Measurements from ENCODE around the gene SH3RF2.

SH3RF2 gene

GRCh38 chr5:146020100-146020499 is 83.7 kb downstream of the SH3RF2 start:
- ChIA-PET CTCF (interaction anchor here (1.4 kb wide), 1 partner anchor 22 kb away, joined by 3 read pairs; no protein-coding TSS in a partner anchor), POLR2A (no interaction called here)
- no peak for DNase-seq (ENCODE audit: extremely low spot score)
- TF ChIP-seq CTCF (IDR thresholded peaks at IDR 0.05; ENCODE audit: control extremely low read depth, extremely low read depth, low read depth, missing control alignments) = no peak

GRCh38 chr5:146024034-146024433 is 87.7 kb downstream of the SH3RF2 start:
- ChIA-PET POLR2A (no interaction called here), CTCF (interaction anchor here (3.6 kb wide), 1 partner anchor 17 kb away, joined by 13 read pairs; no protein-coding TSS in a partner anchor)
- DNase-seq (ENCODE audit: extremely low spot score) = no peak

GRCh38 chr5:146025114-146025680 is 88.8 kb downstream of the SH3RF2 start:
- no peak for TF ChIP-seq CTCF (IDR thresholded peaks at IDR 0.05; ENCODE audit: control extremely low read depth, extremely low read depth, low read depth, missing control alignments)
- CTCF ChIA-PET = interaction anchor here (0.9 to 3.6 kb wide), 3 partner anchors 8 to 16 kb away, joined by 3 to 13 read pairs (median 4); no protein-coding TSS in a partner anchor
- POLR2A ChIA-PET = no interaction called here
- DNase-seq (ENCODE audit: extremely low spot score) = no peak

More at GRCh38 chr5:146024034-146024433, 87.7 kb downstream of the SH3RF2 start:
- TF ChIP-seq CTCF (IDR thresholded peaks at IDR 0.05; ENCODE audit: control extremely low read depth, extremely low read depth, low read depth, missing control alignments) = no peak

- POLR2A ChIA-PET = no interaction called here
- no peak for DNase-seq (ENCODE audit: extremely low spot score)
- CTCF ChIA-PET = interaction anchor here (0.9 to 3.6 kb wide), 3 partner anchors 8 to 17 kb away, joined by 3 to 13 read pairs (median 4); no protein-coding TSS in a partner anchor
- no peak for TF ChIP-seq CTCF (IDR thresholded peaks at IDR 0.05; ENCODE audit: control extremely low read depth, extremely low read depth, low read depth, missing control alignments)
Measured at GRCh38 chr5:146025681-146026080, 89.3 kb downstream of the SH3RF2 start.

DNA sequence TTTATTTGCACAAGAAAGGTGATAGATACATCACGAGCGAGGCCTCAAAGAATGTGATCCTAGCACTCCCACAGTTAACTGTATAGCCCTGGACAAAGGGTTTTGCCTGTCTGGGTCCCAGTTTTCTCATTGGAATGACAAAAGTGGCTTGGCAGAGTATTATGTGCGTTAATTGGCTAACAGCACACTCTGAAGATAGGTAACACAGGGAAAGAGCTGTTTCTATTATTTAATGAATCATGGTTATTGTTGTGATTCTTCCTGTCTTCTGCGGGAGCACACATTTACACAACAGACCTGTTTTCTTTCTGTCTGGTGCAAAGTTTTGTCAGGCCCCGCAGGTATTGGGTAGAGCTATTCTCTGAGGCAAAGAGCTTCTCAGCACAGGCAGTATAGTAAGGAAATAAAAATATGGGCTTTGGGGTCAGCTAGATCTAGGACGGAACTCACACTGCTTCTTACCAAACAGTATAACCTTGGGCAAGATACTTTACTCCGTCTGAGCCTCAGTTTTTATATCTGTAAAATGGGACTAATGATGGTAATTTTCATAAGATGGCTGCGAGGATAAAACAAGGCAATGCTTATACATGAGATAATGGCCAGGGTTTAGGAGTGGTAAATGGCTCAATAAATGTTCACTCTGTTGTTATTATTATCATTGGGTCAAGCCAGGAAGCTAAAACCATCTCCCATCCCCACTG is 90.1 kb downstream of the SH3RF2 start:
- POLR2A ChIA-PET = no interaction called here
- CTCF ChIA-PET = interaction anchor here (1.5 to 3.6 kb wide), 2 partner anchors 14 to 17 kb away, joined by 4 to 13 read pairs; no protein-coding TSS in a partner anchor
- TF ChIP-seq CTCF (IDR thresholded peaks at IDR 0.05; ENCODE audit: control extremely low read depth, extremely low read depth, low read depth, missing control alignments) = no peak

GRCh38 chr5:146027751-146028150 is 91.4 kb downstream of the SH3RF2 start:
- no peak for DNase-seq (ENCODE audit: extremely low spot score)
- ChIA-PET CTCF (interaction anchor here (3.6 kb wide), 1 partner anchor 13 kb away, joined by 13 read pairs; no protein-coding TSS in a partner anchor), POLR2A (no interaction called here)
- no peak for TF ChIP-seq CTCF (IDR thresholded peaks at IDR 0.05; ENCODE audit: control extremely low read depth, extremely low read depth, low read depth, missing control alignments)

More for the DNA sequence above, 90.1 kb downstream of the SH3RF2 start:
- no peak for DNase-seq (ENCODE audit: extremely low spot score)

Measured in GM10248 (cell line).